ENCODE measurements around the gene IARS1.

GRCh38 chr9:92341578-92341977 is 48.1 kb upstream of the IARS1 start:
- TF ChIP-seq CTCF (IDR thresholded peaks at IDR 0.05; ENCODE audit: low read depth, low read length) = no peak
- TF ChIP-seq POLR2A (IDR thresholded peaks at IDR 0.05; ENCODE audit: extremely low read depth, insufficient read length) = no peak
- TF ChIP-seq MAX (IDR thresholded peaks at IDR 0.05; ENCODE audit: low read depth, low read length) = no peak
